ENCODE data around the gene UBE2E2. TPM values are rescaled to one million over a fixed set of nuclear protein-coding genes. Genes with fewer than 3 reads are reported as not detected.

UBE2E2 gene
- 64.3 and 69.4 TPM in 2 replicates for total RNA-seq (2022)
- percentile 87 among the genes with signal in this experiment for Bru-seq, nascent RNA
- BruChase-seq, experiment 1, labeled RNA remaining after a 6-hour chase, result percentile 75 among the genes with signal in this experiment
- percentile 86 among the genes with signal in this experiment for BruChase-seq, experiment 2, labeled RNA remaining after a 2-hour chase
- long read RNA-seq, partial matches to known transcripts, result 0 of 8 reads
- long read RNA-seq, other reads (novel, unspliced or antisense), result 6 of 8 reads

- CTCF ChIA-PET, result no interaction called here
- POLR2A ChIA-PET, result interaction anchor here (0.5 to 1.8 kb wide), 6 partner anchors 8 to 606 kb away, joined by 3 to 5 read pairs (median 4); no protein-coding TSS in a partner anchor
These were observed at the start of gene UBE2E2 for GRCh38 chr3:23202921-23203707. UBE2E2 (plus strand) TSS chr3:23203327.

GRCh38 chr3:23153436-23153835, 49.7 kb upstream of the UBE2E2 start:
- CTCF ChIA-PET, result no interaction called here
- intact Hi-C loops (cut with micrococcal nuclease), result no loop called here
- TF ChIP-seq CTCF (IDR thresholded peaks at IDR 0.05; ENCODE audit: unreplicated experiment), result no peak
- POLR2A ChIA-PET, result no interaction called here
- no peak for DNase-seq (ENCODE audit: unreplicated experiment)
- Mint-ChIP-seq H3K27me3 (ENCODE audit: insufficient read depth, unreplicated experiment) (peaks cover 44% of the 10 kb centered on the region), H3K4me3 (ENCODE audit: unreplicated experiment) (no peak overlapping the region), H3K27ac (ENCODE audit: low read depth, unreplicated experiment) (no peak overlapping the region), H3K9me3 (ENCODE audit: unreplicated experiment) (no peaks in the 10 kb centered on the region), H3K4me1 (ENCODE audit: insufficient read depth, unreplicated experiment) (no peaks in the 10 kb centered on the region), H3K36me3 (ENCODE audit: insufficient read depth, unreplicated experiment) (no peaks in the 10 kb centered on the region)
- BruUV-seq (replicated peaks), result no TSS peak

More at GRCh38 chr3:23202921-23203707, at the start of gene UBE2E2:
- no peak for TF ChIP-seq CTCF (IDR thresholded peaks at IDR 0.05; ENCODE audit: unreplicated experiment)
- peaks cover 12% of the 10 kb centered on the region for H3K4me1 Mint-ChIP-seq (ENCODE audit: insufficient read depth, unreplicated experiment)
- intact Hi-C loops (cut with micrococcal nuclease), result loop anchor here (5.0 to 10.0 kb wide), 3 partner anchors 132 to 599 kb away; no protein-coding TSS in a partner anchor
- no peaks in the 10 kb centered on the region for H3K9me3 Mint-ChIP-seq (ENCODE audit: unreplicated experiment)
- H3K36me3 Mint-ChIP-seq (ENCODE audit: insufficient read depth, unreplicated experiment), result no peaks in the 10 kb centered on the region
- H3K27me3 Mint-ChIP-seq (ENCODE audit: insufficient read depth, unreplicated experiment), result peaks cover 7% of the 10 kb centered on the region
- peak within 1 kb of the TSS; percentile 87 for H3K4me3 Mint-ChIP-seq (ENCODE audit: unreplicated experiment)
- DNase-seq (ENCODE audit: unreplicated experiment), result peak; percentile 55
- BruUV-seq (replicated peaks), result no TSS peak
- peak within 1 kb of the TSS; percentile 39 for H3K27ac Mint-ChIP-seq (ENCODE audit: low read depth, unreplicated experiment)

GRCh38 chr3:23157331-23157730, 45.8 kb upstream of the UBE2E2 start:
- Mint-ChIP-seq H3K27ac (ENCODE audit: low read depth, unreplicated experiment) (no peak overlapping the region), H3K9me3 (ENCODE audit: unreplicated experiment) (no peaks in the 10 kb centered on the region), H3K27me3 (ENCODE audit: insufficient read depth, unreplicated experiment) (peaks cover 25% of the 10 kb centered on the region), H3K4me1 (ENCODE audit: insufficient read depth, unreplicated experiment) (peaks cover 14% of the 10 kb centered on the region), H3K36me3 (ENCODE audit: insufficient read depth, unreplicated experiment) (no peaks in the 10 kb centered on the region), H3K4me3 (ENCODE audit: unreplicated experiment) (no peak overlapping the region)
- CTCF ChIA-PET, result interaction anchor here (0.8 to 1.0 kb wide), 2 partner anchors 8 to 19 kb away, joined by 3 read pairs; no protein-coding TSS in a partner anchor
- TF ChIP-seq CTCF (IDR thresholded peaks at IDR 0.05; ENCODE audit: unreplicated experiment), result no peak
- intact Hi-C loops (cut with micrococcal nuclease), result no loop called here
- no TSS peak for BruUV-seq (replicated peaks)
- DNase-seq (ENCODE audit: unreplicated experiment), result no peak
- POLR2A ChIA-PET, result no interaction called here

- ChIA-PET CTCF (no interaction called here), POLR2A (interaction anchor here (1.1 kb wide), 1 partner anchor 13 kb away, joined by 3 read pairs; no protein-coding TSS in a partner anchor)
- DNase-seq (ENCODE audit: unreplicated experiment), result peak; percentile 66
- Mint-ChIP-seq H3K9me3 (ENCODE audit: unreplicated experiment) (no peaks in the 10 kb centered on the region), H3K4me1 (ENCODE audit: insufficient read depth, unreplicated experiment) (peaks cover 16% of the 10 kb centered on the region), H3K27ac (ENCODE audit: low read depth, unreplicated experiment) (no peak overlapping the region), H3K4me3 (ENCODE audit: unreplicated experiment) (no peak overlapping the region), H3K27me3 (ENCODE audit: insufficient read depth, unreplicated experiment) (peaks cover 25% of the 10 kb centered on the region), H3K36me3 (ENCODE audit: insufficient read depth, unreplicated experiment) (no peaks in the 10 kb centered on the region)
- intact Hi-C loops (cut with micrococcal nuclease), result no loop called here
- no peak for TF ChIP-seq CTCF (IDR thresholded peaks at IDR 0.05; ENCODE audit: unreplicated experiment)
- BruUV-seq (replicated peaks), result no TSS peak
These were observed 43.2 kb upstream of the UBE2E2 start for GRCh38 chr3:23159929-23160328.

Measured in MCF 10A (cell line).